ENCODE data around the gene CCND3. TPM values are rescaled to one million over a fixed set of nuclear protein-coding genes. Genes with fewer than 3 reads are reported as not detected.
A peak's percentile ranks its signal among the peaks of the same experiment; 100 is the strongest.

CCND3 gene
- total and polyA plus RNA-seq, 10 of the 15 experiments (the other 5 are each of a cell fraction or from before 2014, with no cell fraction given), result 6.0 to 86.4 (median 31.5) TPM

GRCh38 chr6:41940759-41941279 is 789 bp downstream of the CCND3 start (continued):
- TF ChIP-seq E2F8 (IDR thresholded peaks at IDR 0.05; ENCODE audit: low read depth, partially characterized antibody) (no peak), ATF7 (IDR thresholded peaks at IDR 0.05; ENCODE audit: low read depth) (no peak), MAX (IDR thresholded peaks at IDR 0.05; ENCODE audit: low read depth, low read length) (peak; percentile 6; the same call in 1 of the 2 replicates), NRF1 (conservative IDR thresholded peaks at IDR 0.05; ENCODE audit: low read depth, low read length) (no peak), ZNF24 (IDR thresholded peaks at IDR 0.05) (no peak), IKZF1 (conservative IDR thresholded peaks at IDR 0.05) (peak; percentile 37; the same call in 1 of the 2 replicates), TAF1 (IDR thresholded peaks at IDR 0.05; ENCODE audit: borderline replicate concordance, low read depth, low read length) (no peak), CHD2 (IDR thresholded peaks at IDR 0.05; ENCODE audit: borderline replicate concordance, low read depth, low read length) (0 out of 2 replicates have a peak, but pooled peaks have one; percentile 29), TCF7 (IDR thresholded peaks at IDR 0.05; ENCODE audit: borderline replicate concordance) (no peak), RELA (IDR thresholded peaks at IDR 0.05; ENCODE audit: borderline replicate concordance, partially characterized antibody) (no peak), JUNB (IDR thresholded peaks at IDR 0.05) (no peak), RAD51 (IDR thresholded peaks at IDR 0.05) (no peak), NBN (IDR thresholded peaks at IDR 0.05) (no peak), ATF3 (IDR thresholded peaks at IDR 0.05; ENCODE audit: borderline replicate concordance, extremely low read depth, low read depth, low read length) (no peak), SMAD5 (IDR thresholded peaks at IDR 0.05; ENCODE audit: low read depth) (no peak), BCLAF1 (IDR thresholded peaks at IDR 0.05) (no peak), CBX3 (IDR thresholded peaks at IDR 0.05; ENCODE audit: borderline replicate concordance, low read depth) (no peak), LARP7 (IDR thresholded peaks at IDR 0.05) (no peak), NR2C1 (IDR thresholded peaks at IDR 0.05) (no peak), SPI1 (IDR thresholded peaks at IDR 0.05; ENCODE audit: borderline replicate concordance, insufficient read depth, low read depth, low read length) (peak; percentile 32; the same call in 1 of the 2 replicates), BRCA1 (IDR thresholded peaks at IDR 0.05; ENCODE audit: low read depth, low read length) (no peak), KAT2A (conservative IDR thresholded peaks at IDR 0.05; ENCODE audit: control insufficient read depth, low read depth, low read length) (no peak), TBL1XR1 (IDR thresholded peaks at IDR 0.05; ENCODE audit: low read depth, low read length) (no peak), POLR2A (IDR thresholded peaks at IDR 0.05; ENCODE audit: low read depth, low read length) (peak; percentile 45), MTA3 (IDR thresholded peaks at IDR 0.05; ENCODE audit: borderline replicate concordance, low read length) (no peak)
- TF ChIP-seq, protein P1, sequence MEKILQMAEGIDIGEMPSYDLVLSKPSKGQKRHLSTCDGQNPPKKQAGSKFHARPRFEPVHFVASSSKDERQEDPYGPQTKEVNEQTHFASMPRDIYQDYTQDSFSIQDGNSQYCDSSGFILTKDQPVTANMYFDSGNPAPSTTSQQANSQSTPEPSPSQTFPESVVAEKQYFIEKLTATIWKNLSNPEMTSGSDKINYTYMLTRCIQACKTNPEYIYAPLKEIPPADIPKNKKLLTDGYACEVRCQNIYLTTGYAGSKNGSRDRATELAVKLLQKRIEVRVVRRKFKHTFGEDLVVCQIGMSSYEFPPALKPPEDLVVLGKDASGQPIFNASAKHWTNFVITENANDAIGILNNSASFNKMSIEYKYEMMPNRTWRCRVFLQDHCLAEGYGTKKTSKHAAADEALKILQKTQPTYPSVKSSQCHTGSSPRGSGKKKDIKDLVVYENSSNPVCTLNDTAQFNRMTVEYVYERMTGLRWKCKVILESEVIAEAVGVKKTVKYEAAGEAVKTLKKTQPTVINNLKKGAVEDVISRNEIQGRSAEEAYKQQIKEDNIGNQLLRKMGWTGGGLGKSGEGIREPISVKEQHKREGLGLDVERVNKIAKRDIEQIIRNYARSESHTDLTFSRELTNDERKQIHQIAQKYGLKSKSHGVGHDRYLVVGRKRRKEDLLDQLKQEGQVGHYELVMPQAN (conservative IDR thresholded peaks at IDR 0.05), result no peak

All from GM12878 (cell line).